ENCODE results near the gene PLCB2.

Gene PLCB2

DNA sequence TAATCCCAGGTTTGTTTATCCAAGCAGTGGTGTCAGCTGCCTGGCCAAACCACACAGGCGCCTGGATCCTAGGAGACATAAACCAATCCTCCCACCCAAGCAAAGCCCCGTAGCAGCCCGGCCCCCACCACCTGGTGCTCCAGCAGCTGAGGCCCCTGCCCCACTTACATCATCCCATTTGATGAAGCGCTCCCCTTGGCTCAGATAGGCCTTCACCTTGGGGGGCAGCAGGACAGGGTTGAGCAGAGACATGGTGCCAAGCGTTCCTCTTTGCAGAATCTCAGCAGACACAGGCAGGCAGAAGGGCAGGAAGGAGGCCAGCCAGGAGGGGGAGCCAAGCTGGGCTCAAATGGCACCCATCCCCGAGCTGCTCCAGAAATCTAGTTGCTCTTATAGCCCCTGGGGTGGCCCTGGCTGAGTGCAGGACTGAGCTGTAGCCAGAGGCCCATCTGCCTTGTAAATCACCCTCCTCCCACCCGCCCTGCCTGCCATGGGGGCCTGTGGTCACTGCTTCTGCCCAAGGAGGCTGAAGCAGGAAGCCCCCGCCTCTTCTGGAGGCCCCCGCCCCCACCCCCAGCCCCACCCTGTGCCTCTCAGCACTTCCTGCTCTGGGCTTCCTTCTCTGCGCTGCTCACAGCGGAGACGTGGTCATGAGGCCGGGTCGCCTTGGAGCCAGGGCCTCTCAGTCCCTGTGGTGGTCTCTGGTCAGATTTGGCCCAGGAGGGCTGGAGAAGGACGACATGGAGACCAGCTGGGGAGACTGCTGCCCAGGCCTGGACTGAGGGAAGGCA, at the start of gene PLCB2:
Gene PLCB2, minus strand, starts transcription at position 515 of the 791 bp plus-strand sequence. Its CDS starts 263 bp downstream, at position 252.
- DNase-seq, result peak; percentile 18 to 28
- TF ChIP-seq GATA1 (IDR thresholded peaks at IDR 0.05; ENCODE audit: low read depth, low read length) (no peak), POLR2A (IDR thresholded peaks at IDR 0.05; ENCODE audit: low read length) (no peak)

GRCh38 chr15:40357246-40357645, 49.5 kb upstream of the PLCB2 start:
- DNase-seq, result no peak
- TF ChIP-seq POLR2A (IDR thresholded peaks at IDR 0.05; ENCODE audit: low read length) (no peak), GATA1 (IDR thresholded peaks at IDR 0.05; ENCODE audit: low read depth, low read length) (no peak)

DNA sequence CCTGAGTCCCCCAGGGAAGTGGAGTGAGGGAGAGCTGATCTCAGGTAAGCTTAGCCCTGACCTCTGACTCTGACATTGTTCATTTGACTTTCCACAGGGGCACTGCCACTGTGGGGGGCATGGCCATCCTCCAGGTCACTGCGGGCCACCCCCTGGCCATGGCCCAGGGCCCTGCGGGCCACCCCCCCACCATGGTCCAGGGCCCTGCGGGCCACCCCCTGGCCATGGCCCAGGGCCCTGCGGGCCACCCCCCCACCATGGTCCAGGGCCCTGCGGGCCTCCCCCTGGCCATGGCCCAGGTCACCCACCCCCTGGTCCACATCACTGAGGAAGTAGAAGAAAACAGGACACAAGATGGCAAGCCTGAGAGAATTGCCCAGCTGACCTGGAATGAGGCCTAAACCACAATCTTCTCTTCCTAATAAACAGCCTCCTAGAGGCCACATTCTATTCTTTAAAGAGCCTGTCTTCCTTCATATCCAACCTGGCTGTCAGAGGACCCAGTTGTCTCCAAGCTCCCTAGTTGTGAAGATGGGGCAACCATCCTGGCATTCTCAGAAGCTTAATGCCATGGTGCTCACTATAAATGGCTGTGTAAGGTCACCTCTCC, 48.3 kb upstream of the PLCB2 start:
- DNase-seq, result no peak
- TF ChIP-seq GATA1 (IDR thresholded peaks at IDR 0.05; ENCODE audit: low read depth, low read length), result no peak
- TF ChIP-seq POLR2A (IDR thresholded peaks at IDR 0.05; ENCODE audit: low read length), result no peak

GRCh38 chr15:40354408-40355171, 46.9 kb upstream of the PLCB2 start:
- no peak for TF ChIP-seq POLR2A (IDR thresholded peaks at IDR 0.05; ENCODE audit: low read length)
- no peak for TF ChIP-seq GATA1 (IDR thresholded peaks at IDR 0.05; ENCODE audit: low read depth, low read length)
- DNase-seq, result peak; percentile 16 to 18

DNA sequence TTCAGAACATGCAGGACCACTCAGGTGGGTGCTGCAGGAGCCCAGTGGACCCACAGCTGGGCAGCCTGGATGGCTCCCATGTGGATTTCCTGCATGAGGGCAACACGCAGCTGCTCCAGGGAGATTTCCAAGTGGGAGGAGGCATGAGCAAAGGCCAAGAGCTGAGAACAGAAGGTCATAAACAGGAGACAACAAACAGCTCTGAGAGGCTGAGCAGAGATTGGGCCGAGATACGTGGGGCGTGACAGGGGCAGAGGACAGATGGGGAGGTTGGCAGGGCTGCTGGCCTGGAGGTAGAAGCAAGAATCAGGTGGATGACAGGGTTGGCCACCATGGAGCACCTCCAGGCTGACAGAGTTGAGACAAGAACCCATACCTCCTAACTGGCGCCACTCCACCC, 46.0 kb upstream of the PLCB2 start:
- TF ChIP-seq POLR2A (IDR thresholded peaks at IDR 0.05; ENCODE audit: low read length) (no peak), GATA1 (IDR thresholded peaks at IDR 0.05; ENCODE audit: low read depth, low read length) (no peak)
- no peak for DNase-seq

GRCh38 chr15:40352281-40352901, 44.7 kb upstream of the PLCB2 start:
- DNase-seq, result no peak
- no peak for TF ChIP-seq GATA1 (IDR thresholded peaks at IDR 0.05; ENCODE audit: low read depth, low read length)
- TF ChIP-seq POLR2A (IDR thresholded peaks at IDR 0.05; ENCODE audit: low read length), result no peak

- no peak for DNase-seq
- TF ChIP-seq POLR2A (IDR thresholded peaks at IDR 0.05; ENCODE audit: low read length) (no peak), GATA1 (IDR thresholded peaks at IDR 0.05; ENCODE audit: low read depth, low read length) (no peak)
These were observed 41.4 kb upstream of the PLCB2 start for GRCh38 chr15:40349163-40349562.

GRCh38 chr15:40348474-40348870, 40.7 kb upstream of the PLCB2 start:
- no peak for DNase-seq
- TF ChIP-seq GATA1 (IDR thresholded peaks at IDR 0.05; ENCODE audit: low read depth, low read length), result no peak
- no peak for TF ChIP-seq POLR2A (IDR thresholded peaks at IDR 0.05; ENCODE audit: low read length)

- TF ChIP-seq GATA1 (IDR thresholded peaks at IDR 0.05; ENCODE audit: low read depth, low read length) (no peak), POLR2A (IDR thresholded peaks at IDR 0.05; ENCODE audit: low read length) (no peak)
- DNase-seq, result no peak
These were observed 40.1 kb upstream of the PLCB2 start for GRCh38 chr15:40347559-40348473.

DNA sequence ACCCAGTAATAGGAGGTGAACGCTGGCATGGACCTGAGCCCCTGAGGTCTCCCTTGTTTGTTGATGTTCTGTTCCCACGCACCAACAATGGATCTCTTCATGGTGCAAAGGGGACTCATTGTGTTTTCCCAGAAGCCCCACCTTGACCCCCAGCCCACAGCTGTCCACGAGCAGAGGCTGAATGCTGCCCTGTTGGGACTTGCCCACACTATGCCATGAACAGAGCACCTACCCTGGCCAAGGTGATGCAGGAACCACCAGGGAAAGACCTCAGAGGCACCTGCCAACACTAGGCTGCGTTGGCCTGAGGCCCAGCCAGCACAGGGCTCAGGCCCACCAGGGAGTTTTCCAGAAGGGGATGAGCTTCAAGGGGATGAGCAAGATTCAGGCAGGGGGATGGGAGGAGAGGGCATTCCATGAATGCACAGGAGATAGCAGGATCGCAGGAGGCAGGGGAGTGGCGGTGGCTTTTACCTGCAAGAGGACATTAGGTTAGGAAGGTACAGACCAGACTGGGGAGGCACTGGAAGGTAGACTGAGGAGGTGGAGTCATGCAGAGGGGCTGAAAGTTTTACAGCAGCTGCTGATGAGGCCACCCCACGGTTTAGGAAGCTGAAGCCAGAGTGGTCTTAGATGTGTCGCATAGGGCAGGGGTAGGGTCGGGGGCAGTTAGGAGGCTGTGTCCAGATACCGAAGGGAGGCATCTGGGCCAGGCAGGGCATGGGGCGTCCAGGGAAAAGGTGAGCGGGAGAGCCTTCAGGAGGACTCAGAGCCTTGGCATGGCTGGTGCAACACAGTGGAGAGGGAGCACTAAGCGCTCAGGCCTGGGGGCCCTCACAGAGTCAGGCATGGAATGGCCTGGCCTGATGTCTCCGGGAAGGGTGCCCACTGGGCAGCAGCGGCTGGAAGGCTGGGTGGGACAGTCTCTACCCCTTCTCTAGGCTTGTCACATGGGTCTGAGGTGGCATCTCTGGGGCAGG, 39.1 kb upstream of the PLCB2 start:
- no peak for DNase-seq
- TF ChIP-seq POLR2A (IDR thresholded peaks at IDR 0.05; ENCODE audit: low read length) (no peak), GATA1 (IDR thresholded peaks at IDR 0.05; ENCODE audit: low read depth, low read length) (no peak)

DNA sequence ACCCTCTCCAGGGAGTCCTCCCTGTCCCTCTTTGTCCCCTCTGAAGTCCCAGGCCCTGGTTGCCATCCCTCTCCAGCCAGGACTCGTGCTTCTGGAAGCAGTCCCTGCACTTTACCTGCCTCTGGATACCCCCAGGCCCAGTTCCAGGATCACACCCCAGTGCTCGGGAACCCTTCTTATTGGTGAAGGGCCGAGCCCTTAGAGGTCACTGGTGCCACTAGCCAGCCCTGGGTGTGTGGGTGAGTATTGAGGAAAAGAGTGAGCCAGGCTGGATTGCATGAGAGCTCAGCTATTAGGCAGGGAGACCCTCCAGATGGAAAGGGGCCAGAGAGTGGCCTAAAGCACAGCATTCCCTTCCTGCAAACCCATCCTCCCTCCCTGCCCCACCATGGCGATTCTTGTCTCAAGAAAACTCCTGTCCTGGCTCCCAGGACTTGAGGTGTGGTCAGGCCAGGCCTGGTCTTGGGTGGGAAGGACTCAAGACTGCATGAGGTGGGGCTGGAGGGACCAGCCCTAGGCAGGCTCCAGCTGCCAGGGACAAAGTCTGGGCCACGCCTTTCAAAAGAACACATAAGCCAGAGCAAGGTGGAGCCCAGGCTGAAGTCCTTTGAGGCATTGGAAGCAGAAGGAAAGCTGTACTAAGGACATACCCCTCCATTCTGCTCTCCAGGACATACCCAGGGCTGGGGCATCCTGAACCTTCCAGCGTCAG, 38.3 kb upstream of the PLCB2 start:
- TF ChIP-seq GATA1 (IDR thresholded peaks at IDR 0.05; ENCODE audit: low read depth, low read length) (no peak), POLR2A (IDR thresholded peaks at IDR 0.05; ENCODE audit: low read length) (no peak)
- DNase-seq, result no peak

Data from erythroblast (primary cell).